C4-2B (cell line): ENCODE measurements around the gene RNF17.

Experiments
- H3K27ac ChIP-seq: fragments of 450-650 bp; 2 replicates; pipeline ENCODE4 v1.5.1; 2017
- CTCF ChIP-seq: fragments of 450-650 bp; conservative IDR thresholded peaks from 2 replicates; pipeline ENCODE4 v1.5.1; 2017; ENCODE audit warnings: mild to moderate bottlenecking
- ZFX ChIP-seq: fragments of 450-650 bp; IDR thresholded peaks from 2 replicates; pipeline ENCODE4 v1.6.1; 2017

The RNF17 gene

GRCh38 chr13:24890256-24890655 lies 126.3 kb downstream of the RNF17 start:
- TF ChIP-seq ZFX (no peak), CTCF (no peak)
- no peak overlapping the region for H3K27ac ChIP-seq

GRCh38 chr13:24891476-24892108 lies 127.6 kb downstream of the RNF17 start:
- TF ChIP-seq CTCF (no peak), ZFX (no peak)
- H3K27ac ChIP-seq = no peak overlapping the region

GRCh38 chr13:24892829-24893228 lies 128.9 kb downstream of the RNF17 start:
- H3K27ac ChIP-seq = no peak overlapping the region
- TF ChIP-seq ZFX (no peak), CTCF (no peak)

GRCh38 chr13:24893863-24894262 lies 129.9 kb downstream of the RNF17 start:
- TF ChIP-seq ZFX (no peak), CTCF (no peak)
- H3K27ac ChIP-seq = no peak overlapping the region

GRCh38 chr13:24894277-24894971 lies 130.5 kb downstream of the RNF17 start:
- no peak overlapping the region for H3K27ac ChIP-seq
- TF ChIP-seq ZFX (no peak), CTCF (no peak)

GRCh38 chr13:24894972-24895300 lies 131.0 kb downstream of the RNF17 start:
- no peak overlapping the region for H3K27ac ChIP-seq
- TF ChIP-seq CTCF (no peak), ZFX (no peak)

- TF ChIP-seq CTCF (no peak), ZFX (no peak)
Measured at GRCh38 chr13:24896061-24896460, 132.1 kb downstream of the RNF17 start.

More at GRCh38 chr13:24896061-24896460, 132.1 kb downstream of the RNF17 start:
- H3K27ac ChIP-seq = no peak overlapping the region
